GM12891 (cell line): ENCODE results near the gene SPP2.

Experiments
- DNase-seq: peaks from one replicate; pipeline ENCODE4 v3.0.0; 2011; ENCODE audit warnings: low spot score; ENCODE audit not compliant: insufficient read length
- FAIRE-seq: peaks from 2 replicates; lab custom pipeline; 2011; peaks lifted over from hg19 to GRCh38; lab: Jason Lieb, UNC
- PAX5 ChIP-seq: IDR thresholded peaks from 2 replicates; pipeline ENCODE4 v1.6.1; 2011; ENCODE audit warnings: low read length, moderate library complexity, mild to moderate bottlenecking; ENCODE audit not compliant: insufficient read depth, severe bottlenecking
- POLR2A ChIP-seq: IDR thresholded peaks from 2 replicates; pipeline ENCODE4 v1.6.1; 2011; ENCODE audit warnings: low read depth, low read length, control low read depth
- POLR2AphosphoS5 ChIP-seq: IDR thresholded peaks from 2 replicates; pipeline ENCODE4 v1.6.1; 2011; ENCODE audit warnings: low read depth, low read length, control low read depth
- POU2F2 ChIP-seq: IDR thresholded peaks from 2 replicates; pipeline ENCODE4 v1.6.1; 2011; ENCODE audit warnings: low read depth, mild to moderate bottlenecking, control low read depth, low read length, moderate library complexity
- SPI1 ChIP-seq: IDR thresholded peaks from 2 replicates; pipeline ENCODE4 v1.6.1; 2011; ENCODE audit warnings: low read depth, low read length, control low read depth
- TAF1 ChIP-seq: IDR thresholded peaks from 2 replicates; pipeline ENCODE4 v1.6.1; 2011; ENCODE audit warnings: low read depth, low read length, control low read depth

The SPP2 gene

DNA sequence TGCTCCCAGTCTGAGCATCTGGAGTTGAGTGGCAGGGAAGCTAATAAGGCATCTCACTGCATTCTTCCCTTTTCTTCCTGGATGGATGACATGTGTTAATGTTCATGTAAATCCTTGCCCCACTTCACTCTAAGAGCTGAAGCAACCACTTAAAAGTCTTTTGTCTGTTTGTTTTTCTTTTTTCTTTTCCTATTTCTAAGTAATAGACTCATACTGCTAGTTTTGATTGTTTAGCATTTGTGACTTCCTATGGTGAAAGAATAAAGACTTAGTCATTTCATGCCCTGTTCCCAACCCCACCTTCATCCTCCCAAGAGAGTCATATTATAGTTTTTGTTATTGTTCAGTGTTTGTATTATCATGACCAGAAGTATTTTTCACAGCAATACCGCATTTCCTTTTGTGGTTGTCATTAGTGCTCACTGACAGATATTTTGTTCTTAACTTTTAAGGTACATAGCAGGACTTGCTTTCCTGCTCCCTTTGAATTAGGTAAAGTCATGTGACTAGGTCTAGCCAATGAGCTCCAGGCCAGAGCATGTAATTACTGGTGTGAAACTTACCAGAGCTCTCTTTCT lies 18.1 kb upstream of the SPP2 start:
- TF ChIP-seq TAF1 = no peak
- no peak for TF ChIP-seq POLR2AphosphoS5
- no peak for TF ChIP-seq POU2F2
- TF ChIP-seq PAX5 = no peak
- TF ChIP-seq POLR2A = no peak
- no peak for TF ChIP-seq SPI1
- no peak for FAIRE-seq
- DNase-seq = no peak

DNA sequence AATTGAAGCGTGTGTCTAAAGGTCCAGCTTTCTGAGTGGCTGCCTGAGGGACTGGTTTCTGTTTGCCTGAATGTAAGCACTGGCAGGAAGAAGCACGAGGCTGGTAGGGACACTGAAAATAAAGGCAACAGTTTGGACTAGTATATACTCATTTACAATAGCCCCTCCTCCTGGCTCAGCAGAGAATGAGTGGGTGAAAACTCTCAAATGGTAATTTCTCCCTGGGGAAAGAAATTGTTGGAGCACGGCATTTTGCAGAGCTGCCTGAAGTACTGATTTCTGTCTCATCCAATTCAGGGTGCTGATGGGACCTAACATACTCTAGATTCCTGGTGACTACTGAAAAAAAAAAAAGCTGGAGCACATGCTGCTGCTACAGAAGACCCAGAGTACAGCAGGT lies 17.3 kb upstream of the SPP2 start:
- TF ChIP-seq TAF1 (no peak), PAX5 (no peak), POLR2A (no peak), POU2F2 (no peak), POLR2AphosphoS5 (no peak), SPI1 (no peak)
- DNase-seq (no peak), FAIRE-seq (no peak)

DNA sequence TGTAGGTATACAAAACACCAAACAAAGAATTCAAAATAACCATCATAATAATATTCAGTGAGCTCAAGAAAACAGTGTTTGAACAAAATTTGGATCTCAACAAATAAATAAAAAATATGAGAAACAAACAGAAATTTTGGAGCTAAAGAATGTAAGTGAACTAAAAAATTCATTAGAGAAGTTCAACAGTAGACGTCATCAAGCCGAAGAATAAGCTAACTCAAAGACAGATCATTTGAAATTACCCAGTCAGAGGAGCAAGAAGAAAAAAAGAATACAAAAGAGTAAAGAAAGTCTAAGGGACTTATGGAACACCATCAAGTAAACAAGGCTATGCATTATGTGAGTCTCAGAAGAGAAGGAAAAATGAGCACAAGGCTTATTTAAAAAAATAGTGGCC lies 16.6 kb upstream of the SPP2 start:
- TF ChIP-seq POLR2A (no peak), POU2F2 (no peak), TAF1 (no peak), SPI1 (no peak), PAX5 (no peak), POLR2AphosphoS5 (no peak)
- FAIRE-seq (no peak), DNase-seq (no peak)

- TF ChIP-seq PAX5 (no peak), POLR2AphosphoS5 (no peak), TAF1 (no peak), SPI1 (no peak), POU2F2 (no peak), POLR2A (no peak)
- no peak for DNase-seq
- no peak for FAIRE-seq
Observed at GRCh38 chr2:234038076-234038802, 12.3 kb upstream of the SPP2 start.

DNA sequence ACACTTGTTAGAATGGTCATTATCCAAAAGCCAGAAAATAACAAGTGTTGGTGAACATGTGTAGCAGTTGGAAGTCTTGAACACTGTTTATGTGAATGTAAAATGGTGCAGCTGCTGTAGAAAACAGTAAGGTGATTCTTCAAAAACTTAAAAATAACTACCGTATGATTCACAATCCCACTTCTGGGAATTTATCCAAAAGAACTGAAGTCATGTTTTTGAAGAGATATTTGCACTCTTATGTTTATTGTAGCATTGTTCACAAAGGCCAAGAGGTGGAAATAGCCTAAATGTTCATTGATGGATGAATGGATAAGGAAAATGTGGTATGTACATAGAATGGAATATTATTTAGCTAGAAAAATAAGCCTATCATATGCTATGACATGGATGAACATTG lies 6.3 kb upstream of the SPP2 start:
- no peak for TF ChIP-seq SPI1
- TF ChIP-seq POLR2AphosphoS5 = no peak
- no peak for TF ChIP-seq POU2F2
- TF ChIP-seq TAF1 = no peak
- no peak for TF ChIP-seq PAX5
- no peak for TF ChIP-seq POLR2A
- no peak for FAIRE-seq
- DNase-seq = no peak

DNA sequence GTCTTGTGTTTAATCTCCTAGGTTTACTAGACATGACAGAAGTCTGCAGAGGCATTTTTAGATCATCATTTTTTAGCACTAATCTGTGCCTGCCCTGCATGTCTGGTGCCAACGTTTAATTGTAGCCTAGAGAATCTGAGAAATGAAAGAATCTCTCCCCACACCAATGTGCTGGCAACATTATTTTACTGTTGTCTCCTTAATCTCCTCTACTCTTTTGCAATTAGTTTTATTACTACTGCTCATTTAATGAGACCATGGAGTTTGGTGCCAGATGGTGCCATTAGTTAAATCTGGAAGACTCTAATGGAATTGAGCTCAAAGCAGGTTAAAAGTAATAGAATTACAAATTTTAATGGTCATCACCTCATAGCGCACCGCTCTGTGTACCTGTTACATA lies 4.0 kb upstream of the SPP2 start:
- DNase-seq (no peak), FAIRE-seq (no peak)
- TF ChIP-seq TAF1 (no peak), POU2F2 (no peak), SPI1 (no peak), POLR2A (no peak), POLR2AphosphoS5 (no peak), PAX5 (no peak)

DNA sequence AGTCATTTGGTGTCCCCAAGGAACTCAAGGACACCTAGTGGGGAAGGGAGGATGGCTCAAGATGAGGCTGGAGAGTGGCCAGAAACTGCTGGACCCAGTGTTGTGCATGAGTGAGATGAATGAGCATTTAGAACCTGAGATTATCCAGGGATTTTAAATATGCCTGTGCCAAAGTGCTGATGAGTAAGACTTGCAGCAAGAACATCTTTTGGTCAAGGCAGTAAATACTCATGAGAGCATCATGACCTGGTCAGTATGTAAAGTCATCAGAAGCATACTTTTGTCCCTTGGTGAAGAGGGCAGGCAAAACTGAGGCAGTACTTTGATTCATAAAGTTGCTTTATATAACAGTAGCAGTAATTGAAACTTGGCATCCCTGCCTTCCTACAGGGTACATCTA lies 3.1 kb upstream of the SPP2 start:
- TF ChIP-seq PAX5 = no peak
- no peak for TF ChIP-seq TAF1
- no peak for TF ChIP-seq SPI1
- no peak for TF ChIP-seq POLR2A
- TF ChIP-seq POLR2AphosphoS5 = no peak
- no peak for TF ChIP-seq POU2F2
- FAIRE-seq (no peak), DNase-seq (no peak)

DNA sequence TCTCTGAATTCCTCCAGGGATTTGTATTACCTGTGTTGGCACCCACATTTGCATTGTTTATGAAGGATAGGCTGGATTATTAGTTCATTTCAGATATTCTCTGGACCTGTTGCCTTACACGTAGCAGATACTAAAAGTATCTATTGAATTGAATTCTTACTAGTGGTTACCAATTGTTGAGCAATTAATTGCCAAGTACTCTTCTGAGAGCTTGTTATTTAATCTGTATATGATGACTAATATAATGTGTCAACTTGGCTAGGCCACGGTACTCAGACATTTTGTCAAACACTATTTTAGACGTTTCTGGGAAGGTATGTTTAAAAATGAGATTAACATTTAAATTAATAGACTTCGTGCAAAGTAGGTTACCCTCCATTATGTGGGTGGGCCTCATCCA lies 2.5 kb upstream of the SPP2 start:
- TF ChIP-seq POLR2A = no peak
- TF ChIP-seq PAX5 = no peak
- TF ChIP-seq SPI1 = no peak
- no peak for TF ChIP-seq POLR2AphosphoS5
- TF ChIP-seq TAF1 = no peak
- TF ChIP-seq POU2F2 = no peak
- FAIRE-seq (no peak), DNase-seq (no peak)

DNA sequence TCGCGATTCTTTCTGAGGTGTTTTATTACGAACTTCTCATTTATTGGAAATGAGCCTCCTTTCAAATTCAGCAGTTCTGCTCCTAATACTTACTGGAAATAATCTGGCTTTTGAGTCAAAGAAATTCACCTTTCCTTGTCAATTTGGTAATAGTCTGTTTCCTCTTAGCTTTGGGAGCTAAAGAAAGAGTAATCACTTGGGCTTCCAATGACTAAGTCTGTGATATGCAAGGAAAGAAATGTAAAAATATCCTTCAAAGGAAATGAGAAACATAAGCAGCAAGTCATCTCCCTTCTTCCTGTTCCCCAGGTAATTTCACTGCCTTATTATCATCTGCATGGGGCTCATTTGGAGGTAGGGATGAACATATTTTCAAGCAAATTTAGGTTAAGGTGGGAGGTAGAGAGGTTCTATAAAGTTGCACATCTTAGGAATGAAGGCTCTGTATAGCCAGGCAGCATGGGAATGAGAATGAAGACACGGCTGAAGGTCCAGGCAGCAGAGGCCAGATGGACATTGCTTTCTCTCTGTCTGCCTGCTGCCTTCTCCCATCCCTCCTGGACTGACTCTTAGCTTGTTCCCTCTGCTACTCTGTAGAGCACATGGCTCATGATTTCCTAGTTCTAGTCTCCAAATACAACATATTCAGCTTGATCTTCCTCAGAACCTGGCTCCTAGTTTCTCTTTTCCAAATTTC lies 1.0 kb downstream of the SPP2 start:
- DNase-seq (no peak), FAIRE-seq (no peak)
- no peak for TF ChIP-seq POU2F2
- TF ChIP-seq POLR2AphosphoS5 = no peak
- TF ChIP-seq POLR2A = no peak
- TF ChIP-seq PAX5 = no peak
- no peak for TF ChIP-seq TAF1
- no peak for TF ChIP-seq SPI1
